GM21737 (cell line): ENCODE results near the gene ZRANB3.
"Not testable (repeated sequence)": the region's sequence is repeated elsewhere in the genome, so short reads cannot be mapped to it uniquely, and the experiment has no call there.

ENCODE experiments used
- ATAC-seq: cut with Tn5 transposase; IDR thresholded peaks from one replicate; pipeline ENCODE4 v1.9.1; 2021; ENCODE audit warnings: mild to moderate bottlenecking, moderate library complexity; ENCODE audit not compliant: unreplicated experiment

Gene ZRANB3

DNA sequence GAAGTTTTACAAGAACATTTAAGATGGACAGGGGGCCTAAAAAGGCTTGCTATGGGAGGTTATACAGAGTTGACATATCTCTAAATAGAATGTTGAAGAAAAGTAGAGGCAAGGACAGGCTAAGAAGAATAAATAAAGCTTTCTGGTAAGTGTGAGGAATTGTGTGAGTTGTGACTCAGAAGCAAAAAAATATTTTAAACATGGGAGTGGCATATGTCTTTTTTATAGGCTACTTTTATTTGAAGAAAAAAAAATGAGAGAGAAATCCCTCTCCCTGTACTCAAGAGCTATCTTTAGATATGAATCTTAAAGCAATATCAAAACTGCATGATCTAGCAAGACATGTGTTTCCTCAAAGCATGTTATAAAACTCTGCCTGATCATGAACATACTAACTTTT lies 437.8 kb downstream of the ZRANB3 start:
- ATAC-seq: no peak

DNA sequence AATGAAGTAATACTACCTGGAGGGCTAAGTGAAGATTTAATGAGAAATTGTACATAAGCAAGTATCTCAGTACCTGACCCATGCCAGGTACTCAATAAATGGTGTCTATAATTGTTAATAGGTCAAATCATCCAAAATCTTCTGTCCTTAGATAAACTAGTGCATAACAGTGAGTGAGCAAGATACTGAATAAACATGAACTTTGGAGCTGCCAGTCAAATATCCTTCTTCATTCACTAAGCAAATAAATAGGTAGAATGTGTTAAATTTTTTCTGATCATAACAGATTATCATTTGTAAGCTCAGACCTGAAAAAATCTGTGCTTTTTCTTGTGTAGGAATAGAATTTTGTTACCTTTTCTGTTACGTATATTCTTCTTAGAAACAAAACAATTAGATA lies 439.3 kb downstream of the ZRANB3 start:
- no peak for ATAC-seq

DNA sequence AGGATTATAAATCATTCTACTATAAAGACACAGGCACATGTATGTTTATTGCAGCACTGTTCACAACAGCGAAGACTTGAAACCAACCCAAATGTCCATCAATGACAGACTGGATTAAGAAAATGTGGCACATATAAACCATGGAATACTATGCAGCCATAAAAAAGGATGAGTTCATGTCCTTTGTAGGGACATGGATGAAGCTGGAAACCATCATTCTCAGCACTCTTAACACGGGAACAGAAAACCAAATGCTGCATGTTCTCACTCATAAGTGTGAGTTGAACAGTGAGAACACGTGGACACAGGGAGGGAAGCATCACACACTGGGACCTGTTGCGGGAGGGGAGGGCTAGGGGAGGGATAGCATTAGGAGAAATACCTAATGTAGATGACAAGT lies 441.4 kb downstream of the ZRANB3 start:
- ATAC-seq: not testable (repeated sequence)
